Dendritic cell treated with granulocyte-macrophage colony-stimulating factor and Interleukin-4, amounts not matched to agents 40 ng/mL and 50 ng/mL, for 4 days (primary cell): ENCODE measurements around the gene TAF6.

Source experiments
- H3K27ac Mint-ChIP-seq: one replicate; pipeline ENCODE4 v1.8.0; 2022; ENCODE audit warnings: mild to moderate bottlenecking, mixed read lengths
- H3K27me3 Mint-ChIP-seq: one replicate; pipeline ENCODE4 v1.8.0; 2022; ENCODE audit warnings: mild to moderate bottlenecking, mixed read lengths
- H3K36me3 Mint-ChIP-seq: one replicate; pipeline ENCODE4 v1.8.0; 2022; ENCODE audit warnings: low read depth, mixed read lengths
- H3K4me1 Mint-ChIP-seq: one replicate; pipeline ENCODE4 v1.8.0; 2022; ENCODE audit warnings: low read depth, mixed read lengths
- H3K4me3 Mint-ChIP-seq: one replicate; pipeline ENCODE4 v1.8.0; 2022; ENCODE audit warnings: mild to moderate bottlenecking, moderate library complexity, mixed read lengths
- H3K9me3 Mint-ChIP-seq: one replicate; pipeline ENCODE4 v1.8.0; 2022; ENCODE audit warnings: mixed read lengths
- intact Hi-C: fragments of 100-400 bp; cut with micrococcal nuclease; formaldehyde crosslinking; loops from one replicate; pipeline ENCODE4 v1.15.0; 2022

Gene TAF6

GRCh38 chr7:100071018-100071723 is 48.0 kb downstream of the TAF6 start:
- H3K27me3 Mint-ChIP-seq = no peaks in the 10 kb centered on the region
- H3K36me3 Mint-ChIP-seq = peaks cover 87% of the 10 kb centered on the region
- H3K4me3 Mint-ChIP-seq = no peak overlapping the region
- intact Hi-C loops = no loop called here
- no peak overlapping the region for H3K27ac Mint-ChIP-seq
- no peaks in the 10 kb centered on the region for H3K4me1 Mint-ChIP-seq
- H3K9me3 Mint-ChIP-seq = peaks cover 40% of the 10 kb centered on the region

GRCh38 chr7:100069991-100070390 is 49.2 kb downstream of the TAF6 start:
- H3K27ac Mint-ChIP-seq = no peak overlapping the region
- H3K27me3 Mint-ChIP-seq = no peaks in the 10 kb centered on the region
- peaks cover 78% of the 10 kb centered on the region for H3K36me3 Mint-ChIP-seq
- H3K4me1 Mint-ChIP-seq = no peaks in the 10 kb centered on the region
- H3K9me3 Mint-ChIP-seq = peaks cover 40% of the 10 kb centered on the region
- no peak overlapping the region for H3K4me3 Mint-ChIP-seq
- intact Hi-C loops = no loop called here

DNA sequence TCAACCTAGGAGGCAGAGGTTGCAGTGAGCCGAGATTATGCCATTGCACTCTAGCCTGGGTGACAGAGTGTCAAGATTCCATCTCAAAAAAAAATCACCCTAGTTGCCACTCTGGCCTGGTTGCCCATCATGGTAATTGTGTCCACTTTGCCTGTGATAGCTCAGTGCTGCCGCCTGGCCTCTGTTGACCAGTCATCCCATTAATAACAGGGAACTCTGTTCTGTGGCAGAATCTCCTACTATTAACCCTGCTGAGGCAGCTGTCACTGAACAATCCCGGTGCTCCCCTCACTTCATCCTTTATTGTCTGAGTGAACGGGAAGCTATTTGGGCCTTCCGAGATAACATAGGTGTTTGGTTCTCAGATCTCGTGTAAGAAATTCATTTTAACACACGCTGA is 52.2 kb downstream of the TAF6 start:
- Mint-ChIP-seq H3K27me3 (no peaks in the 10 kb centered on the region), H3K4me1 (no peaks in the 10 kb centered on the region), H3K27ac (no peak overlapping the region), H3K36me3 (peaks cover 78% of the 10 kb centered on the region), H3K9me3 (peaks cover 23% of the 10 kb centered on the region), H3K4me3 (no peak overlapping the region)
- intact Hi-C loops = no loop called here

DNA sequence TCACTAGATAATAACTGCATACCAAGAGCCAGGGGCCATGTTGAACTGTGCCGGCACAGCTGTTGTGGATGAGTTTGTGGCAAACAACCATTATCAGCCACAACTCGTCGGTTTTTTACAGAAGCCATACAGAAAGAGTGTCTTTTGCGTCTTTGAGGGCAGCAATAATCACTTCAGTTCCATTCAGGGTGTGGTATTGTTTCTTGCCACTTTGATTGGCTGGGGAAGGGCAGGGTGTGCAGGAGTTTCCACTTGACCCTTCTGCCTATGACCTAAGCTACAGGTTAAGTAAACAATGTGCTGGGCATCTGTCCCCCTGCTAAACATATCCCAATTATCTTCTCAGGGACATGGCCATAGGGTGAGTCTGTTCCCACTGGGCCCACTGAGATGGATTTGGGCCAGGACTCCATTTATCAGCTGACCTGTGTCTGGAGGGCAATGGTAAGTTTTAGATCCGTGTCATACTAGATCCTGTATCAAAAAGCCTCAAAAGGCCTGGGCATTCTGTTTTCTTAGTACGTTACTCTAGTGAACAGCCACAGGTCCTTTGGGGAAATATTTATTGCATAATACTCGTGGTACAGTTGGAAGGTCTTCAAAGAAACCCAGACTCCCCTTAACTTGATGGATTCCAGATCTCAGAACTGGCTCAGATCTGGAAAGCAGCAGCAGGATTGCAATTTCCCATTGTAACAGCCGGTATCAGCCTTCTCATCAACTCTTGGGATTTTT is 53.5 kb downstream of the TAF6 start:
- H3K9me3 Mint-ChIP-seq = peaks cover 10% of the 10 kb centered on the region
- no peak overlapping the region for H3K4me3 Mint-ChIP-seq
- no peaks in the 10 kb centered on the region for H3K27me3 Mint-ChIP-seq
- no peak overlapping the region for H3K27ac Mint-ChIP-seq
- no peaks in the 10 kb centered on the region for H3K4me1 Mint-ChIP-seq
- intact Hi-C loops = no loop called here
- peaks cover 78% of the 10 kb centered on the region for H3K36me3 Mint-ChIP-seq

- intact Hi-C loops = no loop called here
- no peaks in the 10 kb centered on the region for H3K4me1 Mint-ChIP-seq
- no peak overlapping the region for H3K27ac Mint-ChIP-seq
- peaks cover 77% of the 10 kb centered on the region for H3K36me3 Mint-ChIP-seq
- no peaks in the 10 kb centered on the region for H3K27me3 Mint-ChIP-seq
- no peaks in the 10 kb centered on the region for H3K9me3 Mint-ChIP-seq
- H3K4me3 Mint-ChIP-seq = no peak overlapping the region
Measured at GRCh38 chr7:100064162-100064561, 55.0 kb downstream of the TAF6 start.

GRCh38 chr7:100063376-100063775 is 55.8 kb downstream of the TAF6 start:
- no peak overlapping the region for H3K4me3 Mint-ChIP-seq
- H3K9me3 Mint-ChIP-seq = no peaks in the 10 kb centered on the region

DNA sequence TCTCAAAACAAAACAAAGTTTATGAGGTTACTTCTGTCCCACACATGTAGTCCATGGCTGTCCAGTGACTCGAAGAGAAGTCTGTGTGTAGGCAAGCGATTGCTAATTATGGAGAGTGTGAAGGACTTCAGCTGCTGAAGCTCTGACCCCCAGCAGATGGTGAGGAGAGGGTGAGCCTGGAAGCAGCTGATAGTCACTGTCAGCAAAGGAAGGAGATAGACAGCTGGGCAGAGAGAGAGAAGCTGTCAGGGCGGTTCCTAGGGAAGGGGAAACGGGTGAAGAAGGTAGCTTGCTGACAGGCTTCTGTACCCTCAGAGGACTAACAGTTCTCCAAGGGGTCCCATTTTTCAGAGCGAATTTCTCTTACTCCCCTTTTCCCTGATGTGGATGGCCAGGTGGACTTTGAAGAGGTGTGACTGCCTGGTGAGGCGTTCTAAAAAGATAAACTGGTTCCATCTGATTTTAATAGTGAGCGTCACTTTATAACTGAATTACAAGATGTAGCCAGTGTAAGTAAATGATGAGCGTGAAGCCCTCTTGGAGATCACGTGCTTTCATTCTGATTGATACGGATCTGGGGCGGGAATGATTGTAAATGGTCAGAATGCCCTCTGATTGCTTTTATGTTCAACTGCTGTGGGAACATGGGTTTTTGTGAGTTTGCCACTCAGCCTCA is 57.5 kb downstream of the TAF6 start:
- intact Hi-C loops = no loop called here
- H3K9me3 Mint-ChIP-seq = no peaks in the 10 kb centered on the region
- no peaks in the 10 kb centered on the region for H3K27me3 Mint-ChIP-seq
- H3K4me1 Mint-ChIP-seq = no peaks in the 10 kb centered on the region
- no peak overlapping the region for H3K4me3 Mint-ChIP-seq
- peaks cover 84% of the 10 kb centered on the region for H3K36me3 Mint-ChIP-seq
- no peak overlapping the region for H3K27ac Mint-ChIP-seq

More at GRCh38 chr7:100063376-100063775, 55.8 kb downstream of the TAF6 start:
- no peaks in the 10 kb centered on the region for H3K27me3 Mint-ChIP-seq
- intact Hi-C loops = no loop called here
- no peak overlapping the region for H3K27ac Mint-ChIP-seq
- H3K4me1 Mint-ChIP-seq = no peaks in the 10 kb centered on the region
- peaks cover 83% of the 10 kb centered on the region for H3K36me3 Mint-ChIP-seq

- Mint-ChIP-seq H3K27me3 (no peaks in the 10 kb centered on the region), H3K4me3 (no peak overlapping the region), H3K27ac (no peak overlapping the region), H3K36me3 (peaks cover 75% of the 10 kb centered on the region), H3K9me3 (no peaks in the 10 kb centered on the region), H3K4me1 (no peaks in the 10 kb centered on the region)
- intact Hi-C loops = loop anchor here (10.0 kb wide), 1 partner anchor 144 kb away; the partner anchor contains the start of gene TRIM4
Measured at GRCh38 chr7:100059251-100059739, 59.9 kb downstream of the TAF6 start.
